Fibroblast of lung (primary cell): ENCODE data around the gene C6orf163. TPM values are rescaled to one million over a fixed set of nuclear protein-coding genes. Genes with fewer than 3 reads are reported as not detected.

Experiments used
- DNase-seq, 2 donors: peaks; one replicate each; pipeline versions ENCODE4 v3.0.0 to v3.0.0-alpha.2; 2010; ENCODE audit warnings: low read depth in 2 of 2
- H2AFZ ChIP-seq: 2 replicates; pipeline ENCODE4 v1.5.1; 2012; ENCODE audit warnings: low read length, control low read depth, inconsistent platforms
- H3K27ac ChIP-seq: 2 replicates; pipeline ENCODE4 v1.5.1; 2011; ENCODE audit warnings: low read length, control low read depth; ENCODE audit not compliant: insufficient read depth
- H3K27me3 ChIP-seq: 2 replicates; pipeline ENCODE4 v1.5.1; 2011; ENCODE audit warnings: mild to moderate bottlenecking, low read length; ENCODE audit not compliant: control insufficient read depth, insufficient read depth
- H3K36me3 ChIP-seq: 2 replicates; pipeline ENCODE4 v1.5.1; 2011; ENCODE audit warnings: low read length; ENCODE audit not compliant: control insufficient read depth, insufficient read depth
- H3K4me1 ChIP-seq: 2 replicates; pipeline ENCODE4 v1.5.1; 2011; ENCODE audit warnings: low read length; ENCODE audit not compliant: control insufficient read depth, insufficient read depth; ENCODE audit errors: extremely low read depth
- H3K4me2 ChIP-seq: 2 replicates; pipeline ENCODE4 v1.5.1; 2011; ENCODE audit warnings: low read length, control low read depth; ENCODE audit not compliant: insufficient read depth; ENCODE audit errors: extremely low read depth
- H3K4me3 ChIP-seq, 4 experiments: fragments of 200-600 bp in 1 of 4; sonication (generic) in 1 of 4; replicated peaks in 1 of 4; 2 replicates each; pipeline ENCODE4 v1.5.1; 2011 to 2016; ENCODE audit warnings: low read length in 4 of 4, low read depth in 3 of 4, mild to moderate bottlenecking in 3 of 4, control low read depth in 2 of 4, inconsistent platforms in 1 of 4, mixed read lengths in 1 of 4; ENCODE audit not compliant: insufficient read depth in 1 of 4; ENCODE audit errors: control extremely low read depth in 1 of 4
- H3K79me2 ChIP-seq: 2 replicates; pipeline ENCODE4 v1.5.1; 2012; ENCODE audit warnings: mild to moderate bottlenecking, low read length, inconsistent platforms; ENCODE audit not compliant: control insufficient read depth, insufficient read depth
- H3K9ac ChIP-seq: 2 replicates; pipeline ENCODE4 v1.5.1; 2011; ENCODE audit warnings: mild to moderate bottlenecking, low read length, control low read depth; ENCODE audit not compliant: insufficient read depth
- H3K9me3 ChIP-seq: 2 replicates; pipeline ENCODE4 v1.5.1; 2012; ENCODE audit warnings: low read depth, low read length; ENCODE audit not compliant: control insufficient read depth, insufficient read depth
- H4K20me1 ChIP-seq: 2 replicates; pipeline ENCODE4 v1.5.1; 2011; ENCODE audit warnings: low read length; ENCODE audit not compliant: control insufficient read depth, insufficient read depth; ENCODE audit errors: extremely low read depth
- CTCF ChIP-seq, 2 donors: IDR thresholded peaks in 1 of 2; conservative IDR thresholded peaks in 1 of 2; 1 replicate in 1 of 2; 2 replicates in 1 of 2; pipeline ENCODE4 v1.5.1; 2011 to 2012; ENCODE audit warnings: low read length in 2 of 2, control low read depth in 1 of 2, inconsistent platforms in 1 of 2, low read depth in 1 of 2, mild to moderate bottlenecking in 1 of 2
- EZH2 ChIP-seq: IDR thresholded peaks from 2 replicates; pipeline ENCODE4 v1.5.1; 2012; ENCODE audit warnings: low read length, control low read depth, mild to moderate bottlenecking; ENCODE audit errors: missing control alignments
- polyA plus RNA-seq, 2 donors: library from polyadenylated mRNA; depleted of rRNA in 1 of 2; stranded (reverse) in 1 of 2; unstranded in 1 of 2; fragments of >200 nt; gene quantifications; 2 replicates each; pipeline ENCODE4 v1.2.1, GENCODE V29; 2011 to 2012; ENCODE audit warnings: missing spikeins in 1 of 2
- total RNA-seq: library from RNA; depleted of rRNA; stranded (reverse); fragments of >200 nt; gene quantifications from 2 replicates; pipeline ENCODE4 v1.2.1, GENCODE V29; 2014

C6orf163 gene
- total and polyA plus RNA-seq, 2 donors (not counting 1 experiment from before 2014, with no cell fraction given) = 0.33 to 2.8 TPM

- Histone ChIP-seq H3K4me2 (peak overlapping the region; percentile 93), H3K4me1 (no peaks in the 10 kb centered on the region), H3K4me3 (peak overlapping the region; percentile 65 to 94 (median 88)), H3K9me3 (no peaks in the 10 kb centered on the region), H3K27ac (peak overlapping the region; percentile 13), H2AFZ (peak overlapping the region; percentile 89), H3K9ac (peak overlapping the region; percentile 29), H4K20me1 (no peaks in the 10 kb centered on the region), H3K79me2 (no peaks in the 10 kb centered on the region), H3K27me3 (no peaks in the 10 kb centered on the region), H3K36me3 (no peaks in the 10 kb centered on the region)
- no peak for DNase-seq
- no peak for TF ChIP-seq EZH2
- no peak for TF ChIP-seq CTCF (conservative IDR thresholded peaks at IDR 0.05 in 1 of 2, IDR thresholded peaks at IDR 0.05 in 1 of 2; ENCODE audit: low read depth in 1 of 2, low read length in 2 of 2)
Measured at GRCh38 chr6:87408721-87409155, 64.1 kb downstream of the C6orf163 start.

Other genes with a start within 250 kb of the C6orf163 start
- not detected in 2 replicates for gene CGA, start 249.7 kb upstream of the C6orf163 start, total RNA-seq
- gene CGA, start 249.7 kb upstream of the C6orf163 start, polyA plus RNA-seq = 0.09 and 0.18 TPM in 2 replicates
- gene ZNF292, start 189.2 kb upstream of the C6orf163 start, total RNA-seq = 22.6 and 23.6 TPM in 2 replicates
- 7.3 and 14.3 TPM in 2 replicates for gene ZNF292, start 189.2 kb upstream of the C6orf163 start, polyA plus RNA-seq
- 6.4 and 7.8 TPM in 2 replicates for gene SMIM8, start 22.2 kb upstream of the C6orf163 start, total RNA-seq
- gene SMIM8, start 22.2 kb upstream of the C6orf163 start, polyA plus RNA-seq = 3.5 and 5.4 TPM in 2 replicates
- gene GJB7, start 15.5 kb upstream of the C6orf163 start, total RNA-seq = not detected in 2 replicates
- gene GJB7, start 15.5 kb upstream of the C6orf163 start, polyA plus RNA-seq = not detected in 2 replicates
- under 0.01 and 0.26 TPM in 2 replicates for gene CFAP206, start 63.2 kb downstream of the C6orf163 start, total RNA-seq
- 0.11 and 0.26 TPM in 2 replicates for gene CFAP206, start 63.2 kb downstream of the C6orf163 start, polyA plus RNA-seq
- gene SLC35A1, start 128.2 kb downstream of the C6orf163 start, total RNA-seq = 27.7 and 35.8 TPM in 2 replicates
- gene SLC35A1, start 128.2 kb downstream of the C6orf163 start, polyA plus RNA-seq = 22.4 and 27.6 TPM in 2 replicates
- gene RARS2, start 245.2 kb downstream of the C6orf163 start, total RNA-seq = 33.6 and 43.8 TPM in 2 replicates
- gene RARS2, start 245.2 kb downstream of the C6orf163 start, polyA plus RNA-seq = 22.8 and 33.9 TPM in 2 replicates
- gene ORC3, start 245.3 kb downstream of the C6orf163 start, total RNA-seq = 17.2 and 23.8 TPM in 2 replicates
- gene ORC3, start 245.3 kb downstream of the C6orf163 start, polyA plus RNA-seq = 37.9 and 40.4 TPM in 2 replicates